HG02884 (cell line): ENCODE results near the gene ITGA3.

ENCODE experiments used
- ATAC-seq: cut with Tn5 transposase; IDR thresholded peaks from one replicate; pipeline ENCODE4 v1.9.1; 2021; ENCODE audit warnings: mild to moderate bottlenecking, moderate library complexity; ENCODE audit not compliant: unreplicated experiment

Gene ITGA3

GRCh38 chr17:50055426-50056216 lies at the start of gene ITGA3:
Gene ITGA3 (plus strand): TSS chr17:50056110. CDS start chr17:50056440, 330 bp downstream.
- peak; percentile 41 for ATAC-seq

GRCh38 chr17:50009282-50009681 lies 46.6 kb upstream of the ITGA3 start:
- no peak for ATAC-seq

DNA sequence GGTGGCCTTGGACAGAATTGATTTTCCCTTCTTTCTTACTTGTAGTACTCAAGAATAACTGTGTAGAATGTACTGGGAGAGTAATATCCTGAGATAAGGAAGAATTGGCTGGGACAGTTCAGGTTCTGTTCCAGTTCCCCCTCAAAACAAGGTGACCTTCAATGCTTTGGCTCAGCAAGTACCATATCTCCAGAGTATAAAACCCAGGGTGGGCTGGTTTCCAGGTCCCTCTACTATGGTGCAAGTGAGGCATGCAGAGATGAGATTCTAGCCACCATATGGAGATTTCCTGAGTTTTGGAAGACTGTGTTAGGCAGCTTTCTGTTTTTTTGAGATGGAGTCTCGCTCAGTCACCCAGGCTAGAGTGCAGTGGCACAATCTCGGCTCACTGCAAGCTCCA lies 42.8 kb upstream of the ITGA3 start:
- ATAC-seq, result no peak

DNA sequence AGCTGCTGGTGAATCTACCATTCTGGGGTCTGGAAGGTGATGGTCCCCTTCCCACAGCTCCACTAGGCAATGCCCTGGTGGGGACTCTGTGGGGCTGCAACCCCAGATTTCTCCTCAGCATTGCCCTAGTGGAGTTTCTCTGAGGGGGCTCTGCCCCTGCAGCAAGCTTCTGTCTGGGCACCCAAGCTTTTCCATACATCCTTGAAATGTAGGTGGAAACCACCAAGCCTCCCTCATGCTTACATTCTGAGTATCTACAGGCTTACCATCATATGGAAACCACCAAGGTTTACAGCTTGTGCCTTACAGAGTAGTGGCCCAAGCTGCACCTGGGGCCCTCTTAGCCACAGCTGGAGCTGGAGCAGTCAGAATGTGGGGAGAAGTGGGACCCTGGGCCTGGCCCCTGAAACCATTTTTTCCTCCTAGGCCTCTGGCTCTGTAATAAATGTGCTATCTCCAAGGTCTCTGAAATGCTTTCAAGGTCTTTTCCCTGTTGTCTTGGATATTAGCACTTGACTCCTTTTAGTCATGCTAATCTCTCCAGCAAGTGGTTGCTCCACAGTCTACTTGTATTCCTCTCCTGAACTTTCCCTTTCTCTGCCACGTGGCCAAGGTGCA lies 41.3 kb upstream of the ITGA3 start:
- no peak for ATAC-seq

- ATAC-seq, result no peak
Observed at GRCh38 chr17:50015146-50015545, 40.8 kb upstream of the ITGA3 start.

DNA sequence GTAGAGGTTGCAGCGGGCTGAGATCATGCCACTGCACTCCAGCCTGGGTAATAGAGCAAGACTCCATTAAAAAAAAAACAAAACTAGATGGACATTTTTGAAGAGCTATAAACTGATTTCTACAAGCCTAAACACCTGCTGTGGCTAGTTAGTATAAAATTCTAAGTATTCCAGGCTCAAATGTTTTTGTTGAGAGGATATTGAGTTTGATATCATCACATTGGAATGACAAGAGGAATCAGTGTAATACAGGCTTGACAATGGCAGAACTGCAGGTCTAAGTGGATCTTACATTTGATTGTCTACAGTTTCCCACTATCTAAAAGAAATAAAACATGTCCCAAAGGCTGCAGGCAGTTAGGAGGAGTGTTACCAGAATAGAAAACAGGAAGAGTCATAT lies 37.0 kb upstream of the ITGA3 start:
- ATAC-seq, result no peak

GRCh38 chr17:50020841-50021599 lies 34.9 kb upstream of the ITGA3 start:
- no peak for ATAC-seq

- ATAC-seq, result no peak
Observed at GRCh38 chr17:50021681-50022370, 34.1 kb upstream of the ITGA3 start.

GRCh38 chr17:50022463-50023130 lies 33.3 kb upstream of the ITGA3 start:
- no peak for ATAC-seq

DNA sequence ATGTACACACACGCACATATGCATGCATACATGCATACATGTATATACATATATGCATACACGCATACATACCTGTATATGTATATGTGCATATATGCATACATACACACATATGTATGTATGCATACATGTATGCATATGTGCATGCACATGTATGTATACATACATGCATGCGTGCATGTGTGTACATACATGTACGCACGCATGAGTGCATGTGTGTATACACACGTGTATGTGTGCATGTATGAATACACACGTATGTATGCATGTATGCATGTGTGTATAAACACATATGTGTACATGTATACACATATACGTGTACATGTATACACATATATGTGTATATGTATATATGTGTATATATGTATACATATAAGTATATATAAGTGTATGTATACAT lies 32.4 kb upstream of the ITGA3 start:
- ATAC-seq, result no peak

DNA sequence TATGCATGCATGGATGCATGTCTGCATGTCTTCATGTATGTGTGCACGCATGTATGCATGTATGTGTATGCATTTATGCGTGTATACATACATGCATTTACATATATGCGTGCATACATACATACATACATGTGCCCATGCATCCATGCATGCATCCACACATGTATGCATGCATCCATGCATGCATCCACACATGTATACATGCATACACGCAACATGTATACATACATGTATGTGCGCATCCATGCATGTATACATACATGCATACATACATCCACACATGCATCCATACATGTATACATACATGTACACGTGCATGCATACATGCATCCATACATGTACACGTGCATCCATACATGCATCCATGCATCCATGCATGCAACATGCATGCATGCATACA lies 31.1 kb upstream of the ITGA3 start:
- ATAC-seq, result no peak

DNA sequence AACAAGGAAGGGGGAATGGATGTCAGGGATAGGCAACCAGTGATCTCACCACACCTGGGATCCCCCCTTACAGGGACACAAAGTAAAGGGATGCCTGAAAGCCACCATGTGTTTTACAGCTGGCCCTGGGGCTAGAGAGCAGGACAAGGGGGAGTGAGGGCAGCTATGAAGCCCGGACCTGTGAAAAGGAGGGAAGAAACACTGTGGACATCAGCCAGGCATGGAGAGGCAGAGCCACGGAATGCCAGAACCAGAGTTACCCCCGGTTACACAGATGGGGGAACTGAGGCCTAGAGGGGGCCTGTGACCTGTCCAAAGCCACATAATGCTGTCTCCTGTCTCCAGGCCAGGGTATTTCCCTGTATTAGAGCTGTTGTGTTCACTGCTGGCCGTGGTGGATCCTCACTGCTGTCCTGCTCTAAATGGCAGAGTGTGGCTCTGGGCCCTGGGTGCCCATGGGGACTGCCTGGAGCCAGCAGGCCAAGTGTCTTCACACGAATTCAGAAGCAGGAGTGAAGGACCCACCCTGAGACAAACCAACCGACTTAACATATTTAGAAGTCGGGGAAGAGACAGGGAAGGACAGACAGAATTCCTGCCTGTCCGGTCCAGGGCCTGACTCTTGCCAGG lies 29.7 kb upstream of the ITGA3 start:
- no peak for ATAC-seq

DNA sequence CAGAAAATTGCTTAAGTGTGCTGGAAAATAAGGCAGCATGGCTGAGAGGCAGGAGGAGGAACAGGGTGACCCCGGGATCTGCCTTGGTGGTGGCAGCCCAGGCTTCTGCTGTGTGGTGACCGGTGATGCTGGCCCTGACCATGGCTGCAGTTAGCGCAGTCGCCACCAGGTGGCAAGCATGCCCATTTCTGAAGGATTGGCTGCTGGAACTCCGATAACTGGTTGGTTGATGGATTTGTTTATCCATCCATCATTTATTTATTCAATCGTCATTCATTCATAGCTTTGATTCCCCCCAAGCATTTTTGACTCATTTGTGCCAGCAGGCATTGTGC lies 29.1 kb upstream of the ITGA3 start:
- ATAC-seq, result no peak

DNA sequence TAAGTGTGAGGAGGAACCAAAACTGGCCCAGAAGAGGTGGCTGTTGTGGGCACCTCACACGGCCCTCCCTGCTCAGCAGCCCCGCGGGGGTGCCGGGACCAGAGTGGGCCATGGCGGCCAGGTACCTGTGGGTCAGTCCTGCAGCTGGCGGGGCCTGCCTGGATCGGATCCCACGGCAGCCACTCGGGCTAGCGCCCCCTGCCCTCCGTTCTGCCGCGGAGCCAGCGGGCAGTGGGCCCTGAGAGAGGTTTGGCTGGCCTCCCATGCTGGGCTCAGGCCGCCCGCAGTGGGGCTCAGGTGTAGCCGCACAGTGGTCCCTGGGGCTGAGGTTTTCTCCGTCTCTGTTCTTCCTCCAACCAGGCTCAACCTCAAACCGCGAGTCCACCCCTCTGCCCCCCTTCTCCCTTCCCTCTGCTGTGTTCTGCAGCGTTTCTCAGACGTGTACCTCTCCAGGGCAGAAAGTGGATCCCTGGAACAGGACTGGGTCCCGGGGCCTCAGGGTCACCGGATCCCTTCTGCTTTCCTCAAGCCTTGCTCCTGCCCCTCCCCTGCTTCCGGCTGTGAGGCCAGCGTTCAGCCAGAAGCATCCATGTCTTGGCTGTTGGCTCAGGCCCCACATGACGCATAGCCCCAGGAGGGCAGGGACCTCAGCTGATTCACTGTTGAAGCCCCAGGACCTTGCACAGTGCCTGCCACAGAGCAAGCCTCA lies 28.6 kb upstream of the ITGA3 start:
- ATAC-seq, result no peak

DNA sequence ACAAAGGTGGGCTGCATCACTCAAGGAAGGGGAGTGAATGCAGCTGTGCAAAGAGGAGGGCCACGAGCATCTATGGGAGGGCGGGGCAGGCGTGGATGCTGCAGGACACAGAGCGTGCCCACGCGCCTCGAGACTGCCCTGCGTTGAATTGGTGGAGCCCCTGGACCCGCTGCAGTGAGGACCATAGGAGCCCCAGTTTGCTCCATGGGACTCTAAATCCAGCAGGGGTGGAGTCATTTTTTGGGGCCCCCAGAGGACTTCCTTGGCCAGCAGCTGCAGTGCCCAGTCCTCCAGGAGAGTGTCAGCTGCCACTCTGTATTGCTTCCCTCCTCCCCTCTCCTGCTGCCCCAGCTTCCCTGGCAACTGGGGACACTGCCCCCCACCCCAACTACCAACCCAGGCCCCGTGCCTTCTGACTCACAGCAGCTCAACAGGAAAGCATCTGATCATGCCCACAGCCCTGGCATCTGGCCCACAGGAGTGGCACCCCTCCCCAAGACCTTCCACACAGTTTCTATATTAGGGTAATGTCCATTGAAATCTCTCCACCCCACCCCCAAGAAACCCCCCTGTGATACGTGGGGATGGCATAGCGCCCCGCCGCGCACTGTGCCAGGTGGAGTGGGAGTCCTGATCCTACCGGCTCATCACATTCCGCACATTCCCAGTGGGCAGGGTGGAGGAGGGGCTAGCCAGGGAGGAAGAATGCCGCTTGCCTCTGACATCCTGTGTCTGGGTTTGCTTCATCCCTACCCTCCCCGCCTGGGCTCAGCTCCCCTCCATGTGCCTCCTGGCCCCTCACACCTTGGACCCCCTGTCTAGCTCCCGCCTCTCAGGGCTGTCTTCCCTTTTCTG lies 27.8 kb upstream of the ITGA3 start:
- no peak for ATAC-seq

DNA sequence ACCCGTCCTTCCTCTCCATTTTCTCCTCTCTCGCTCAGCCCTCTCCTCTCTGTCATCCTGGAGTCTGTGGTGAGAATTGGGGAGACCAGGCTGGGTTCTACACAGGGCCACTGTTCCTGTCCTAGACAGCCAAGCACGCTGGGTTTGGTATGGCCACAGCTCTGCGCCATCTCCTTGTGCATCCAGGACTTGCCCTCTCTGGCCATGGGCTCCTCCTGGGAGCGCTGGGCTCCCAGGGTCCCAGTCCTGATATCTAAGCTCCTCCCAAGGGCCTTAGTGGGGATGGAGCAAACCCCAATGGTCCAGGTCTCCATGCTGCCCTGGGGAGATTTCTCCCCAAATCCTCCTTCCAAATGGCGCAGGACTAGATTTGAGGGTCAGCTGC lies 27.2 kb upstream of the ITGA3 start:
- ATAC-seq, result no peak

- no peak for ATAC-seq
Observed at GRCh38 chr17:50029185-50029584, 26.7 kb upstream of the ITGA3 start.

DNA sequence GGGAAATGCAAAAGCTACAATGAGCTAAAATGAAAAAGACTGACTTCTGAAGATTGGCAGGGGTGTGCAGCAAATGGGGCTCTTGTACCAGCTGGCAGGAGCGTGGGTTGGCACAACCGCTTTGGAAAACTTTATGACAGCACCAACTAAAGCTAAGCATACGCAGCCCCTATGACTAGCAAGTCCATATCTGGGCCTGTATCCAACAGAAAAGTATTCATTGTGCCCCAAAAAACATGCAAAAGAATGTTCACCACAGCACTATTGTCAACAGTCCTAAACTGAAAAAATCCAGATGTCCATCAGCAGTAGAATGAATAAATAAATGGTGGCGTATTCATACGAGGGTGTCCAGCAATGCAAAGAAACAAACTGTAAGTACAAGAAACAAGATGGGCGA lies 22.6 kb upstream of the ITGA3 start:
- no peak for ATAC-seq
